ENCODE results near the gene MOXD1.

MOXD1 gene

DNA sequence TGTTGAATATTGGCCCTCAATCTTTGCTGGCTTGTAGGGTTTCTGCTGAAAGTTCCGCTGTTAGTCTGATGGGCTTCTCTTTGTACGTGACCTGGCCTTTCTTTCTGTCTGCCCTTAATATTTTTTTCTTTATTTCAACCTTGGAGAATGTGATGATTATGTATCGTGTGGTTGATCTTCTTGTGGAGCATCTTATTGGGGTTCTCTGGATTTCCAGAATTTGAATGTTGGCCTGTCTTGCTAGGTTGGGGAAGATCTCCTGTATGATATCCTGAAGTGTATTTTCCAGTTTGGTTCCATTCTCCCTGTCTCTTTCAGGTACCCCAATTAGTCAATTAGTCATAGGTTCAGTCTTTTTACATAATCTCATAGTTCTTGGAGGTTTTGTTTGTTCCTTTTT is 22.6 kb upstream of the MOXD1 start:
- TF ChIP-seq, protein P1, sequence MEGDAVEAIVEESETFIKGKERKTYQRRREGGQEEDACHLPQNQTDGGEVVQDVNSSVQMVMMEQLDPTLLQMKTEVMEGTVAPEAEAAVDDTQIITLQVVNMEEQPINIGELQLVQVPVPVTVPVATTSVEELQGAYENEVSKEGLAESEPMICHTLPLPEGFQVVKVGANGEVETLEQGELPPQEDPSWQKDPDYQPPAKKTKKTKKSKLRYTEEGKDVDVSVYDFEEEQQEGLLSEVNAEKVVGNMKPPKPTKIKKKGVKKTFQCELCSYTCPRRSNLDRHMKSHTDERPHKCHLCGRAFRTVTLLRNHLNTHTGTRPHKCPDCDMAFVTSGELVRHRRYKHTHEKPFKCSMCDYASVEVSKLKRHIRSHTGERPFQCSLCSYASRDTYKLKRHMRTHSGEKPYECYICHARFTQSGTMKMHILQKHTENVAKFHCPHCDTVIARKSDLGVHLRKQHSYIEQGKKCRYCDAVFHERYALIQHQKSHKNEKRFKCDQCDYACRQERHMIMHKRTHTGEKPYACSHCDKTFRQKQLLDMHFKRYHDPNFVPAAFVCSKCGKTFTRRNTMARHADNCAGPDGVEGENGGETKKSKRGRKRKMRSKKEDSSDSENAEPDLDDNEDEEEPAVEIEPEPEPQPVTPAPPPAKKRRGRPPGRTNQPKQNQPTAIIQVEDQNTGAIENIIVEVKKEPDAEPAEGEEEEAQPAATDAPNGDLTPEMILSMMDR (IDR thresholded peaks at IDR 0.05; ENCODE audit: extremely low read depth, missing control alignments), result no peak
- no peak for DNase-seq (ENCODE audit: low spot score)

DNA sequence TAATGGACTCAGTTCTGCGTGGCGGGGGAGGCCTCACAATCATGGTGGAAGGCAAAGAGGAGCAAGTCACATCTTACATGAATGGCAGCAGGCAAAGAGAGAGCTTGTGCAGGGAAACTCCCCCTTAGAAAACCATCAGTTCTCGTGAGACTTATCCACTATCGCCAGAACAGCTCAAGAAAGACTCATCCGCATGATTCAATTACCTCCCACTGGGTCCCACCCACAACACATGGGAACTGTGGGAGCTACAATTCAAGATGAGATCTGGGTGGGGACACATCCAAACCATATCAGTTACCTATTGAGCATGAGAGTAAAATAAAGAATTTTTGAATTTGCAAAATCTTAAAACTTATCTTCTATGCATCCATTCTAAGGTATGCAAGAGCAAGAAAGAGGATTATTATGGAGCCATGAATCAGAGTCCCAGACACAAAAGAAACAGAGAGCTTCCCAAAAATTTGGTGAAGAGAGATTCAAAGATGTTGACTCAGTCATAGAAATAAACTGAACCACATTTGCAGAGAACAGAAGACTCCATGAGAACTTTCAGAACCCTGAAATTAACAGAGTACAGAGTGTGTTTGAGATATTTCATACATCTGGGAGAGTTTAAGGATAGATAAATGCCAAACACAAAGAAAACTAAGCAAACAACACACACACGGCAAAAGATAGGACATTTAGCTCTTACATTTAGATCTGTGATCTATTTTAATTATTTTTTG is 17.1 kb upstream of the MOXD1 start:
- TF ChIP-seq, protein P1 (IDR thresholded peaks at IDR 0.05; ENCODE audit: extremely low read depth, missing control alignments), result no peak
- DNase-seq (ENCODE audit: low spot score), result no peak

DNA sequence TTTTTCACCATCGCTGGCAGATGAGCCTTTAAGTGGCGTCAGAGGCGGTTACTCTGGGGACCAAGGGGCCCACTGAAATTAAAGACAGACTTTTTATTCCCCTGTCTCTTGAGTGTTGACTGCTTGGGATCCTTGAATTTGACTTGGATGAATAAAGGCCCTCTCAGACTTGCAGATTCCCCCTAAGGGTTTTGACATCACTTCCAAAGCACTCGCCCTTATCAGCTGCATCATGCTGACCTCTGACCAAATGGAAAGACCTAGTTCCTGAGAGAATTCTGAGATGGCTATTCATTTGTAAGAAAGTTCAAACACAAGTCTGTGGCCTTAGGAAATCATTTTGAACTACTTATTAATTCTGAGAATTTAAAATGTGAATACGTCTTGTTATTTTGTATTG is 13.5 kb upstream of the MOXD1 start:
- TF ChIP-seq, protein P1 (IDR thresholded peaks at IDR 0.05; ENCODE audit: extremely low read depth, missing control alignments), result no peak

DNA sequence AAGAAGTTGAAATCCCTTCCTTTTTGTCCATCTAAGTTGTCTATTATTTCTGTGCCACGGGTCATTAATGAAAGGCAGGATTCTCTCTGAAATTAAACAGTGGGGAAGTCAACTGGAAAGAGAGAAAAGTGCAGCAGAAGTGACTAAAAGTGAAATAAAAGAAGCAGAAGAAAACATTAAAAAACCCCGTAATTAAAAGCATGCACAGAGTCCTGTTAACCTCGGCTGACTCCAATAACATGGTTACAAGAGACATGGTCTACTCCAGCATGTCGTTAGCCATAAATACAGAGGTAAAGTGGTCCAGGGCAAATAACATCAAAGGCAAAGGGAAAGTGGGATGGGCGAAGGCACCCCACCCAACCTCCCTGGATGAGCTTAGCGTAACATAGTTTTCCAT is 13.0 kb upstream of the MOXD1 start:
- TF ChIP-seq, protein P1 (IDR thresholded peaks at IDR 0.05; ENCODE audit: extremely low read depth, missing control alignments), result no peak
- DNase-seq (ENCODE audit: low spot score), result no peak

More for the DNA sequence above, 13.5 kb upstream of the MOXD1 start:
- no peak for DNase-seq (ENCODE audit: low spot score)

DNA sequence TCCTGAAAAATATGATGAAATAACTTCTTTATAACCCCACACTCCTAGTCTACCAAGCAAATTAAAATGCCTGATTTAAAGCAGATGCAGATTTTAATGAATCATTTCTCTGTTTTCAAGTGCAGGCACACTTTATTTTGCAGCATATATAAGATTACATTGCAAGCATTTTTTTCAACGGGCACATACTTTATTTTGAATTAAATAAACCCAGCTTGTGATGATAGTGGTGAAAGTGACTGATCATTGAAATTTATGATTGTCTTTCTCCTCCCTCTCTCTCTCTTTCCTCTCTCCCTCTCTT is 12.2 kb upstream of the MOXD1 start:
- TF ChIP-seq, protein P1 (IDR thresholded peaks at IDR 0.05; ENCODE audit: extremely low read depth, missing control alignments), result no peak
- no peak for DNase-seq (ENCODE audit: low spot score)

DNA sequence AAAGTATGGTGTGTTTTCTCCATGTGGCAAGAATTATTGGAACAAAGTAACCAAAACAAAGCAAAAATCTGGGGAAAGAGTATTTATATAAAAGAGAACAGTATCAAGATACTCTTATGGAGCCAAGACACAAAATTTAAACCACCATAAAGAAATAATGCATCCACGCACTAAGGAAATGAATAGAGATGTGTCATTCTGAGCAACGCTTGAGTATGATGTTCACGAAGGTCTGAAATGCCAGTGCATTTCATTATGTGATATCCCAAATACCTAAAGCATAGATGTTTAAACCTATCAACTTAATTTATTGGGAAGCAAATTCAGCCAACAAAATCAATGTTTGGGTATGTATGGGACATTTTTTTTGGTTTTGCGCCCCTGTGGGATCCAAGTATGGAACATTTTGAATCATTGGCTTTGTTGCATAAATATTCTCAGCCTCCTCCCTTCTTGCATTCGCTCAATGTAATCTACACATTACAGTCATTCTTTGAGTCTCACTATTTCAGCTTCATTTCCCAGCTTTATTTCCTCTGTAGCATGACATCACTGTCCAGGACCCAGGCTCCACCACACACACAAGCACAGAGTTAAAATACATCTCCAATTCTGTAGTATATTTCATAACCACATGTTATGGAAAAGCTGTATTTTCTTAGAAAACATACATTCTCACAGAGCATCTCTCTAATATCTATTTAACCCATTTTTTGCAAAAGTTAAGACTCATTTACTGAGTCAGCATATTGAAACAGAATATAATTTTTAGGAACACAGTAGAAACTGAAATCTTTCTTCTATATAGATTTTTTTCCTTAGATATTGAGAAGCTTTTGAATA is 11.6 kb upstream of the MOXD1 start:
- TF ChIP-seq, protein P1 (IDR thresholded peaks at IDR 0.05; ENCODE audit: extremely low read depth, missing control alignments), result no peak
- DNase-seq (ENCODE audit: low spot score), result no peak

DNA sequence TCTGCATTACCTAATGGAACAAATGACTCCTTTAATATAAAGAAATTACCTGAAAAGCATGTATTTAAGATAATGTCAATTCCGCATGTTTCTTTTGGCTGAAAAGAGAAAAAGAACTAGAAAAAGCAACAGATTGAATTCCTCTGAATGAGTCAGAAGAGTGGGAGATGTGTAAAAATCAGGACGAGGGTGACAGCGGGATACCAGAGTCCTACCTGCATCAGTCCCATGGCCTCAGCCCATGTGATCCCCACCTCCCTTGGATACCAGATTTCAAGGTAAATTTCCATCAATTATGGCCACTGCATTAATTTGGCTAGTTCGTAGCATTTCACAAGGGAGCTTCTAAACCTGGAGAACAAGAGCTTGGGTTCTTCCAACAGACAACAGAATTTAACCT is 10.0 kb upstream of the MOXD1 start:
- TF ChIP-seq, protein P1 (IDR thresholded peaks at IDR 0.05; ENCODE audit: extremely low read depth, missing control alignments), result no peak
- DNase-seq (ENCODE audit: low spot score), result no peak
